GM23338 (cell line): Measurements from ENCODE around the gene RASAL3. TPM values are rescaled to one million over a fixed set of nuclear protein-coding genes. Genes with fewer than 3 reads are reported as not detected.
A peak's percentile ranks its signal among the peaks of the same experiment; 100 is the strongest.
"Not testable (repeated sequence)": the region's sequence is repeated elsewhere in the genome, so short reads cannot be mapped to it uniquely, and the experiment has no call there.

Experiments used
- ATAC-seq: fragments of 200-7000 bp; cut with Tn5 transposase; 3 replicates; pipeline ENCODE4 v1.9.1; 2020
- DNase-seq: peaks from one replicate; pipeline ENCODE4 v3.0.0-alpha.2; 2015; ENCODE audit warnings: low spot score
- H2AFZ ChIP-seq: fragments of 200-600 bp; sonication (generic); 2 replicates; pipeline ENCODE4 v1.8.0; 2016; ENCODE audit warnings: antibody characterized with exemption, mild to moderate bottlenecking, moderate library complexity
- H3F3A ChIP-seq: fragments of 200-600 bp; sonication (generic); replicated peaks from 2 replicates; pipeline ENCODE4 v1.8.0; 2017; ENCODE audit warnings: antibody characterized with exemption, mixed run types, low read depth
- H3K27ac ChIP-seq: fragments of 200-600 bp; sonication (generic); 2 replicates; pipeline ENCODE4 v1.6.1; 2016; ENCODE audit warnings: low read depth
- H3K27me3 ChIP-seq: fragments of 200-600 bp; sonication (generic); 2 replicates; pipeline ENCODE4 v1.8.0; 2016; ENCODE audit warnings: mild to moderate bottlenecking, mixed run types, moderate library complexity; ENCODE audit not compliant: insufficient read depth
- H3K36me3 ChIP-seq: fragments of 200-600 bp; sonication (generic); 2 replicates; pipeline ENCODE4 v1.8.0; 2016; ENCODE audit warnings: mild to moderate bottlenecking; ENCODE audit not compliant: insufficient read depth
- H3K4me1 ChIP-seq: fragments of 200-600 bp; sonication (generic); 2 replicates; pipeline ENCODE4 v1.8.0; 2016; ENCODE audit warnings: mild to moderate bottlenecking, moderate library complexity; ENCODE audit not compliant: insufficient read depth
- H3K4me2 ChIP-seq: fragments of 200-600 bp; sonication (generic); 2 replicates; pipeline ENCODE4 v1.7.1; 2017; ENCODE audit warnings: mixed run types
- H3K4me3 ChIP-seq: fragments of 200-600 bp; sonication (generic); 2 replicates; pipeline ENCODE4 v1.6.1; 2016; ENCODE audit warnings: mixed run types
- H3K79me2 ChIP-seq: fragments of 200-600 bp; sonication (generic); replicated peaks from 2 replicates; pipeline ENCODE4 v1.8.0; 2017; ENCODE audit warnings: mild to moderate bottlenecking; ENCODE audit not compliant: insufficient read depth
- H3K9me2 ChIP-seq: fragments of 200-600 bp; sonication (generic); 2 replicates; pipeline ENCODE4 v1.8.0; 2017; ENCODE audit not compliant: insufficient read depth
- H4K20me1 ChIP-seq: fragments of 200-600 bp; sonication (generic); replicated peaks from 2 replicates; pipeline ENCODE4 v1.8.0; 2017; ENCODE audit warnings: mild to moderate bottlenecking; ENCODE audit not compliant: insufficient read depth
- H3K27ac Mint-ChIP-seq: 2 replicates; pipeline ENCODE4 v1.8.0; 2020; ENCODE audit warnings: inconsistent platforms, mild to moderate bottlenecking, moderate library complexity, mixed read lengths
- H3K27me3 Mint-ChIP-seq: 3 replicates; pipeline ENCODE4 v1.8.0; 2022; ENCODE audit warnings: low read depth, mild to moderate bottlenecking, moderate library complexity, mixed read lengths, inconsistent platforms; ENCODE audit not compliant: insufficient read depth, poor library complexity
- H3K36me3 Mint-ChIP-seq: 3 replicates; pipeline ENCODE4 v1.8.0; 2021; ENCODE audit warnings: low read depth, mild to moderate bottlenecking, inconsistent platforms, moderate library complexity, mixed read lengths
- H3K4me1 Mint-ChIP-seq: 3 replicates; pipeline ENCODE4 v1.8.0; 2020; ENCODE audit warnings: mild to moderate bottlenecking, inconsistent platforms, mixed read lengths
- H3K4me3 Mint-ChIP-seq: 3 replicates; pipeline ENCODE4 v1.8.0; 2021; ENCODE audit warnings: moderate library complexity, mild to moderate bottlenecking, inconsistent platforms, mixed read lengths
- H3K9me3 Mint-ChIP-seq: 3 replicates; pipeline ENCODE4 v1.8.0; 2020; ENCODE audit warnings: moderate library complexity, mild to moderate bottlenecking, inconsistent platforms, mixed read lengths
- CREB1 ChIP-seq: fragments of 250-450 bp; sonication (Bioruptor Pico); IDR thresholded peaks from 2 replicates; pipeline ENCODE4 v1.5.0; 2020; ENCODE audit warnings: low read depth, mild to moderate bottlenecking, moderate library complexity
- ETS1 ChIP-seq: IDR thresholded peaks from 2 replicates; pipeline ENCODE4 v1.6.1; 2016; ENCODE audit warnings: antibody characterized with exemption
- EZH2phosphoT487 ChIP-seq: fragments of 200-600 bp; sonication (generic); IDR thresholded peaks from one replicate; pipeline ENCODE4 v1.8.1; 2018; ENCODE audit warnings: antibody characterized with exemption; ENCODE audit not compliant: unreplicated experiment
- JUNB ChIP-seq: IDR thresholded peaks from one replicate; pipeline ENCODE4 v1.6.1; 2016; ENCODE audit warnings: antibody characterized with exemption; ENCODE audit not compliant: unreplicated experiment
- NANOG ChIP-seq: IDR thresholded peaks from 2 replicates; pipeline ENCODE4 v1.6.1; 2016; ENCODE audit warnings: antibody characterized with exemption, borderline replicate concordance
- POLR2AphosphoS5 ChIP-seq: IDR thresholded peaks from 2 replicates; pipeline ENCODE4 v1.6.1; 2016; ENCODE audit warnings: antibody characterized with exemption, low read depth
- REST ChIP-seq: IDR thresholded peaks from one replicate; pipeline ENCODE4 v1.6.1; 2018; ENCODE audit warnings: antibody characterized with exemption; ENCODE audit not compliant: unreplicated experiment
- STAT1 ChIP-seq: IDR thresholded peaks from one replicate; pipeline ENCODE4 v1.6.1; 2016; ENCODE audit warnings: antibody characterized with exemption; ENCODE audit not compliant: unreplicated experiment
- ZNF114 ChIP-seq: fragments of 250-450 bp; sonication (Bioruptor Pico); IDR thresholded peaks from 2 replicates; pipeline ENCODE4 v1.5.0; 2020; ENCODE audit warnings: mild to moderate bottlenecking, moderate library complexity
- polyA plus RNA-seq: library from polyadenylated mRNA; unstranded; fragments of >200 nt; fragmentation: Nextera tagmentation; extraction: Ambion mirVana; gene quantifications from 2 replicates; pipeline ENCODE4 v1.2.1, GENCODE V29; 2016
- total RNA-seq: library from RNA; depleted of rRNA; stranded (reverse); fragments of >200 nt; shearing (Covaris generic); gene quantifications from 2 replicates; pipeline ENCODE4 v1.2.3, GENCODE V29; 2014

The RASAL3 gene
- total and polyA plus RNA-seq, 2 experiments from 2014 or later = 1.8 to 1.9 TPM

- TF ChIP-seq ETS1 (no peak), NANOG (no peak), STAT1 (no peak), POLR2AphosphoS5 (no peak), ZNF114 (no peak), CREB1 (CRISPR knock-in tag) (no peak)
Observed at GRCh38 chr19:15412832-15413231, 51.5 kb downstream of the RASAL3 start (continued).

- DNase-seq, H3K9me2 ChIP-seq, H3K36me3 ChIP-seq, H3K27me3 ChIP-seq, H2AFZ ChIP-seq, H3K4me3 Mint-ChIP-seq, H3K4me1 Mint-ChIP-seq, H3K9me3 Mint-ChIP-seq, H3K4me1 ChIP-seq, H3K27me3 Mint-ChIP-seq, H3K27ac Mint-ChIP-seq, H3F3A ChIP-seq, H3K4me2 ChIP-seq, ATAC-seq, H3K4me3 ChIP-seq: not testable (repeated sequence)
- peak overlapping the region; percentile 63; the same call in 1 of the 2 replicates for H3K27ac ChIP-seq
- peaks cover 78% of the 10 kb centered on the region for H4K20me1 ChIP-seq
- H3K36me3 Mint-ChIP-seq = peaks cover 34% of the 10 kb centered on the region
- H3K79me2 ChIP-seq = peaks cover 100% of the 10 kb centered on the region
Observed at GRCh38 chr19:15411351-15411750, 53.0 kb downstream of the RASAL3 start.

GRCh38 chr19:15404780-15405211, 59.5 kb downstream of the RASAL3 start:
- no peak for DNase-seq
- peaks cover 53% of the 10 kb centered on the region for H4K20me1 ChIP-seq

More at GRCh38 chr19:15404780-15405211, 59.5 kb downstream of the RASAL3 start:
- no peak overlapping the region for H3K4me2 ChIP-seq
- no peaks in the 10 kb centered on the region for H3F3A ChIP-seq
- H2AFZ ChIP-seq = no peak overlapping the region
- no peaks in the 10 kb centered on the region; the same call in 1 of the 2 replicates for H3K4me1 ChIP-seq
- H3K79me2 ChIP-seq = peaks cover 84% of the 10 kb centered on the region
- no peaks in the 10 kb centered on the region for H3K36me3 ChIP-seq
- no peak overlapping the region for H3K4me3 Mint-ChIP-seq
- ATAC-seq = no peak
- H3K9me3 Mint-ChIP-seq = no peaks in the 10 kb centered on the region
- no peaks in the 10 kb centered on the region for H3K27me3 ChIP-seq
- no peak overlapping the region for H3K27ac ChIP-seq
- no peak overlapping the region; the same call in 1 of the 2 replicates for H3K27ac Mint-ChIP-seq
- no peak overlapping the region for H3K4me3 ChIP-seq
- H3K4me1 Mint-ChIP-seq = peaks cover 3% of the 10 kb centered on the region; the same call in 1 of the 3 replicates
- H3K9me2 ChIP-seq = no peaks in the 10 kb centered on the region
- H3K36me3 Mint-ChIP-seq = peaks cover 44% of the 10 kb centered on the region
- TF ChIP-seq POLR2AphosphoS5 (no peak), REST (no peak), JUNB (no peak), EZH2phosphoT487 (no peak), STAT1 (no peak)
- peaks cover under 1% of the 10 kb centered on the region for H3K27me3 Mint-ChIP-seq
